Measurements from ENCODE around the gene XCR1.

The XCR1 gene

DNA sequence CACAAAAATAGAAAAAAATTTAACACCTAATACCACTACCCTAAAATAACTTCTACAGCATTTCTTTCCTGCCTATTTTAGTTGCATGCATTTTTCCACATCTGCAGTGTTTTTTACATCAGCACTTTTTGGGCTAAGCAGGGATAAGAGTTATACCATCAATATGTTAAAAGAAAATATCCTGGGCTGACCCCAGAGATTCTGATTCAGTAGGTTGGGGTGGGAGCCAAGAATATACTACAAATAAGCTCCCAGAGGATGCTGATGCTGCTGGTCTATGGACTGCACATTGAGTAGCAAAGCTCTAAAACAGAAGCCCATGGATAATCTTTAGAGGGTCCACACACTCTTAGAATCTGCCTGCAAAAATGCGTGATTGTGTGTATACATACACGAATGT is 46.5 kb downstream of the XCR1 start:
- DNase-seq, result no peak

DNA sequence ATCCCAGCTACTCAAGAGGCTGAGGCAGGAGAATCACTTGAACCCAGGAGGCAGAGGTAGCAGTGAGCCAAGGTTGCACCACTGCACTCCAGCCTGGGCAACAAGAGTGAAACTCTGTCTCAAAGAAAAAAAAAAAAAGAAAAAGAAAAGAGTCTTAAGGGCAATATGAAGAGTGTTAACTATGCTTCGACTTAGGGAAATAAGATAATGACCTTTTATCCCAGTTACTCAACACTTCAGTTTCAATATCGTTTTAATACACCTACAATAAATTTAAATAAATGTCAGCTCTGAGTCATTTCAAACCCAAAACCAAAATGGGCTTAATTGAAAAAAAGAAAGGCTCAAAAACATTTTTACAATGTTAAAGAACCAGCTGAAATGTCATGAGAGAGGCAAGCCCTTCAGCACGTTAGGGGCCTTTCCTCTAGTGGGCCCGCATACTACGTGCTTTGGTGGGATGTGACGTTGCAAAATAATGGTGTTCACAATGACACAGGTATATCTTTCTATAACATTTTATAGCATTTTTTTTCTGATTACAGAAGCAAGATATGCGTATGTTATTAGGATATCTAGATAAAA is 47.0 kb downstream of the XCR1 start:
- DNase-seq, result no peak

DNA sequence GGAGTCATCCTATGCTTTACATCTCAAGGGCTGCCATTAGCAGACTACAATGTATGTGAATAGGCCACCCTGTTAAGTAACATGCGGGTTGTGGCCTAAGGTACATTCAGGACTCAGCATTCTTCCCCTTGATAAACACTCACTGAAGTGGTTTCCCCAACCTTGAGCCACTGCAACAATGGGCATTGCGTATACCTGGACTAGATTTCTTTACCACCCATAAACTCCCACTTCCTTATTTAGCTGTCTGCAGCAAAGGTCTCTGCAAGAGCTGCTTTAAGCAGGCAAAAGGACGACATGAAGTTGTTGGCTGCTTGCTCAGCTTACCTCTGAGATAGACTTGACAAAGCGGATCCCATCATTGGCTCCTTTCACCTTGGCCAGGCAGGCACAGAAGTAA is 47.9 kb downstream of the XCR1 start:
- no peak for DNase-seq

DNA sequence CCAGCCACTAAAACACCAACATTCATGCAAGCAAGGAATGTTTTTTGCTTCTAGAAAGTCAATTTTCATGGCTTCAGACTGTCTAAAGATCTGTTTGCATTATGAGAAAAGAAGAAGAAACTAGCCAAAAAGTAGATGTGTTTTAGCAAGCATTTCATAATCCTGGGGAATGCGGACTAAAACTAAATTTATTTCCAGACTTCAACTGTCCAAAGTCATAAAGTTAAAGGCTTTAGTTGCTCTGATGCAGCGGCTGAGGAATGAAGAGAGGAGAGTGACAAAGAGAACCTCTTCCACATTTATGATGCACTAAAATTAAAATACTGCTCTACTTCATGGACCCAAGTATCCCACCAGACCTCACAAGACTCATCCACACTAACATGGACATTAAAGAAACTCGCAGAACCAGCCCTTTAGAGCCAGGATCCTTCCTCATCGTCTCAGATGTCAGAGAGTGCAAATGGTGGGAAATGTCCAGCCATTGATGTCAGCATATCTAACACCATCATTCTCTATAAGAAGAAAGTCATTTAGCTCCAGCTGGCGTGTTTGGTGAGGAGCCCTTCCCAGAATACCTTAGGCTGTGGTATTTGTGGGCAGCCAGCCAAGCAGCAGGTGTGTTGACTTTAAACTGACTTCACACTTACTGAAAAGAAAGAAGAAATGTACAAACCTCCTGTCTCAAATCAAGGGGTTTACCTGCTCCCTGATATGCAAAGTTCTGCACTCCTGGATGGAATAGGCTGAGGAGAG is 49.1 kb downstream of the XCR1 start:
- no peak for DNase-seq

DNA sequence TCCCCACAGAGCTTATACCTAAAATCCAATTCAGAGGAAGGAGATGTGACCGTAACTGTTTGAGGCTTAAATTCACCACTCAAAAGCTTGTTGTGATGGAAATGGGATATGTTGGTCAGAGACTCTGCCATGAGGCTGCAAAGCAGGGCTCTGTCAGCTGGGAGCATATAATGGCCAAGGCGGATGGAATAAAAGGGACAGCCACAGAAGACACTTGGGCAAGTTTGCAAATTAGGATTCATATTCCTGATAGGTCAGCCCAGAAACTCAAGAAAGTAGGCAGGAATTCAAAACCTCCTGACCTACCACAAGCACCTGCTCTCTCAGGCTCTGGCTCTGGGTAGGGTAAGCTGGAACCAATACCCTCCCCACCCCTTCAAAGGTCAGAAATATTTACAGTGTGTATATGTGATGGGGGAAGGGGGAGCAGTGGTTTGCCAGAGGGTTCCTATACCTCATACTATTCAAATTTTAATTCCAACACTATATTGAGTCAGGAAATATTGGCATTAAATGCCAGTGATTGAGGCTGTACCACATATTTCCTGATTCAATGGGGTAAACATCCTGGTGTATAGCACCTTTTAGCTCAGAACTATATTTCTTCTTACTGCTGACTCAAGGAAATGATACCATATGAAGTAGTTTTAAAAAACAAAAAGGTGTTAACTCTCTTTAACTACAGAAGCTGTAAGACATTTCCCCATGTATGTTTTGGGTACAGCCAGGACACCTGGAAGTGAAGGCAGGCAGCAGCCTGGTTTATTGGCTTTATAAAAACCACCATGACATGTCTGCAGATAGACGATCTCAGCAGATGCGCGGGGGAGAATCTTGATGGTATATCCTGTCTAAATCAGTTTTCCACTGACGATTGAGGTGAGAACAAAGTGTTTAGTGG is 50.8 kb downstream of the XCR1 start:
- no peak for DNase-seq

DNA sequence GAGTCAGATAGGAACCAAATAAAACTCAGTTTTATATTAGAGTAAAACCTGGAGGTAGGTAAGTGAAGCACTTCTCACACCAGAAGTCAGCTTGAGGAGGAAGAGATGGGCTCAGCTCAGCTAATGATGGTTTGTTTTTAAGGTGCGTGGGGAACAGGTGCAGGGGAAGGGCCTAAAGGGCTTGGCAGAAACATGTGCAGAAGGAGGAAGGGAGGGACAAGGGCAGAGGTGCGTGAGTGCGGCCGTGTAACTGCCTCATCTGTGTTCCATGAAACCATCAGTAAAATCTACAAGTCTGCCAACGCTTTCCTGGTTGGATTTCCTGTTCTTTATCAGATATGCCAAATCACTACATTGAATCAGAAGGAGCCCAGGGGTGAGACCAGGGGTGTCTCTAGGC is 51.6 kb downstream of the XCR1 start:
- no peak for DNase-seq

DNA sequence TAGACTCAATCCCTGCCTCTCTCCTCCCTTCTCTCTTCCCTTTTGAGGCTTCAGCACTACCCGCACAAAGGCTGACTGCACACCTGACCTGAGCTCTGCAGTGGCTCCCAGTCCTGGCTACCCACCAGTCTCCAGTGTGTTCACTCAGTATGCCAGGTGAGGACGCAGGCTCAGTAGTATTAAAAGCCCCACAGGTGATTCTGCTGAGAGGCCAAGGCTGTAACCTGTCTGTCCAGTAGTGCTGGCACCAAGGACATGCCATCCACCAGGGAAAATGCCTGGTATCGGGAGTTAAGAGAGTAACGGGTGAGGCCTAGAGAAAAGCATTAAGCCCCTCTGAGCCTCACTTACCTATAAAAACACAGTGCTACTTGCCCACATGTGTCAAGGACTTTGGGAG is 52.6 kb downstream of the XCR1 start:
- no peak for DNase-seq

DNA sequence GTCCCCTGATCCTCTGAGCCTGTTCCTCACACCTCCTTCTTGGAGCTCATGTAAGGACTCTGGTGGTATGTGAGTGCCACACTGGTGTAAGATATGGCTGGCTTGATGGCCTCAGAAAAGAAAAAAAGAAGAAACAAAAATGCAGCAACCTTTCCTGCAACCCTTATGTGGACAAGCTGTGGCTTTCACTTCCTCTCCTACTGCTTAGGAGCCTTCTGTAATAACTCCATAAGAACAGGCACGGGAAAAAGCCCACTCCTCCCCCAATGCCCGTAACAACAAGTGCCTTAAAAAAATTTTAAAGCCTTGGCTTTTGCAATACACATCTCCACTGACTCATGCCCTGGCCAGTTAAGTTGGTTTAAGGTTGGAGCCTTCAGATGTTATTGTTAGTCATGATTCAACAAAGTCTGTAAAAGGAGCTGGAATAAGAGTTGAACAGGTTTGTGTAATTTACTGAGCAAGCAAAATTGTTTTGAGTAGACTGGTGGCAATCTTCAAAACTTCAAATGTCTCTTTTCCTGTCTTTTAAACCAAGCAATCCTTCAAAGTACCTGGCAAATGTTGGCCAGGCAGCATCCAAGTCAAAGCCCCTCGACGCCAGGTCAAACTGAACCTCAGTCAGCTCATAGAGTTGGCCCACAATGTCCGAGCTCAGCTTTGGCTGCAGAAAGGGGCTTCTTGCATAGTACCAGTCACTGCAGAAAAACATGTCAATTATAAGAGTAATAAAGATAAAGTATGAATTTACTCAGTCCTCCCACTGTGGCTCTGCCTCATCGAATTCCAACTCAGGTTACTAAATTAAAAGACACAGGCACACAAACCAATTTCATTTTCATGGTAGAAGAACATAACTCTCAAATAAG is 54.5 kb downstream of the XCR1 start:
- DNase-seq, result no peak

DNA sequence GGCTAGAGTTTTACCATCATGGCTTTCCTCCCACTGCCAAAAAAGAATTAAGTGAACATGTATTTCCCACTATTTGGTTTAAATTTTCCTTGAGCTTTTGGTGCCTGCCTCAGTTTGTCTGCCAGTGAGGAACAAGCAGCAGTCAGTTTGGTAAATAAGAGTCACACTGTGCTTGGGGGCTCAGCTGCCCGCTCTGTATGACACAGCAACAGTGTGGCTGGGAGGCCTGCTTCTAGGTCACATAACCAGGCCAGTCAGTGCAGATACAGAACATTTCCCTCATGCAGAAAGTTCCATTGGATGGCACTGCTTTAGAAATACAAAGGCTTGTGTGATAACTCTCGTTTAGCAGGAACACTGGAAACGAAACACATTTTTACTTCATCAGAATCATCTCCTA is 57.3 kb downstream of the XCR1 start:
- DNase-seq, result no peak

DNA sequence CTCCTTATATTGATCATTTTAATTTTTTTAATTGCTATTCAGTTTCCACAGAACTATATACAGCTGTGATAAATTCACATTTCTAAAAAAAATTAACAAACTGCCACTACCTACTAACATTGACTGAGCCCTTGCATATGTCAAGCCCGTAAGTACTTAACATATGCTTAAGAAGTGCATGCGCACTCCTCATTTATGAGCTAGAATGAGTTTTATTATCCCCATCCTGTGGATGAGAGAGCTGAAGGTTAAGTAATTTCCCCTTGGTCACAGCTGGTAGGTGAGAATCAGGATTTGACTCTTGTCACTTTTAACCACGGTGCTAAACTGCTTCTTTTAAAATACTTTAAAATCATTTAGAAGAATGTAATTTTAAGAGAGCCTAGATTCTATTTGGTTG is 58.2 kb downstream of the XCR1 start:
- no peak for DNase-seq

DNA sequence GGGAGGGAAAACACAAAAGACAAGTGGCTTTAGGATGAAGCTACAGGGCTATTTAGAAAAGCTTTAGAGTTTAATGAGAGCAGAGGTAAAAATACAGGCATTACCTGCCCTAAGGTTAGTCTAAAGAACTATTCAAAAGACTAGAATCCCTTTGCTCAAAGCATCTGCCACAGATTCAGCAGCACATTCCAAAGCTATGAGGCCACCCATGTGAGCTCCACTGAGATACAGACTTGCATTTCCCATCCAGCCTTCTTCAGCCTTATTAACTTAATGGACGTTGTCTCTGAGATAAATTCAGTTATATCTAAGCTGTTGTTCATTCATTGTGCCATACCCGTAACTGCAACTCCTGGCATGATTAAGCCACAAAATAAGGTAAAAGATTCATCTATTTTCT is 58.6 kb downstream of the XCR1 start:
- DNase-seq, result no peak

DNA sequence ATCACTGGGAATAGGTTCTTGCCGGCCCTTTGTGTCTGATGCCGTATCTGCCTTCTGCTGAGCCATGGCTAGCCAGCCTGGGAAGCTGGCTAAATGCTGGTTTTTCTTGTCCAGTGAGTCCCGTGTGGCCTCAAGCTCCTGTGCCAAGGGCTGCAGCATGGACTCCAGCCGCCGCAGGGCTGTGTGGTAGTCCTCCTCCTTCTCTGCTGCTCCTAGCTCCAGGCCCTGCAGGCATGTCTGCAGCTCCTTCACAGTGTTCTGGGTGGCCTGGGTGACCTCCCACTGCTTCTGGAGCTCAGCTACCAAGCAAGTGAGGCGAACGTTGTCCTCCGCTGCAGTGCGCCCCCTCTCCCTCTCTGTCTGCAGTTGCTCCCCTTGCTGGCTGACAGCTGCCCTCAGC is 59.1 kb downstream of the XCR1 start:
- DNase-seq, result no peak

DNA sequence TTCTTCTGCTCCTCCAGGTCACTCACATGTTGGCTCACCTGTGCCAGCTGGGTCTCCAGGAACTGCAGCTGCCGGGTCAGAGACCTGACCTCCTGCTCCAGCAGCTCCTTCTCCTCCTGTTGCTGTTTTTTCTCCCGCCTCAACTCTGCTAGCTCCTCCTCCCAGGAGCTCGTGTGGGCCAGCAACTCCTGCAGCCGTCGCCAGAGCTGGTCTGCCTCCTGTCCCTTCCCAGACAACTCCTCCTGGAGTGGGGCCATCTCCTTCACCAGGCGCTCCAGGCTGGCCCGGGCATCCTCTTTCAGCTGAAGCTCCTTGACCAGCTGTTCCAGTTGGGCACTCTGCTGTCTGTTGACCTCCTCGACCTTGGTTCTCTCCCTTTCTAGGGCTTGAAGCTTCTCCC is 59.6 kb downstream of the XCR1 start:
- DNase-seq, result no peak

Data from right forelimb (tissue), 1 donor.